H9 (cell line): ENCODE data around the gene NME5. TPM values are rescaled to one million over a fixed set of nuclear protein-coding genes. Genes with fewer than 3 reads are reported as not detected.
A peak's percentile ranks its signal among the peaks of the same experiment; 100 is the strongest.

Experiments
- DNase-seq: peaks from one replicate; pipeline ENCODE4 v3.0.0-alpha.2; 2017
- H2AFZ ChIP-seq: one replicate; pipeline ENCODE4 v1.6.1; 2013; ENCODE audit warnings: mild to moderate bottlenecking, low read length, control low read depth, moderate library complexity
- H2AK5ac ChIP-seq: 2 replicates; pipeline ENCODE4 v1.6.1; 2013; ENCODE audit warnings: low read length, control low read depth, mixed read lengths; ENCODE audit not compliant: insufficient read length
- H2BK120ac ChIP-seq: one replicate; pipeline ENCODE4 v1.6.1; 2013; ENCODE audit warnings: low read depth, mild to moderate bottlenecking, low read length, control low read depth, inconsistent platforms; ENCODE audit not compliant: poor library complexity, severe bottlenecking
- H2BK12ac ChIP-seq: 2 replicates; pipeline ENCODE4 v1.6.1; 2013; ENCODE audit warnings: low read length, control low read depth, mixed read lengths, low read depth; ENCODE audit not compliant: insufficient read length
- H2BK15ac ChIP-seq: 2 replicates; pipeline ENCODE4 v1.6.1; 2013; ENCODE audit warnings: low read depth, low read length, control low read depth
- H2BK20ac ChIP-seq: one replicate; pipeline ENCODE4 v1.6.1; 2013; ENCODE audit warnings: low read depth, mild to moderate bottlenecking, low read length, control low read depth, inconsistent platforms; ENCODE audit not compliant: poor library complexity, severe bottlenecking
- H2BK5ac ChIP-seq: 2 replicates; pipeline ENCODE4 v1.6.1; 2013; ENCODE audit warnings: low read length, control low read depth, mixed read lengths; ENCODE audit not compliant: insufficient read length
- H3K14ac ChIP-seq: 2 replicates; pipeline ENCODE4 v1.6.1; 2013; ENCODE audit warnings: low read length, control low read depth; ENCODE audit not compliant: insufficient read depth
- H3K18ac ChIP-seq: 2 replicates; pipeline ENCODE4 v1.6.1; 2013; ENCODE audit warnings: low read depth, mild to moderate bottlenecking, mixed read lengths, low read length, control low read depth; ENCODE audit not compliant: insufficient read length
- H3K23ac ChIP-seq: 2 replicates; pipeline ENCODE4 v1.6.1; 2013; ENCODE audit warnings: low read length, control low read depth, mixed read lengths, low read depth; ENCODE audit not compliant: insufficient read length
- H3K23me2 ChIP-seq: 2 replicates; pipeline ENCODE4 v1.6.1; 2013; ENCODE audit warnings: low read depth, mild to moderate bottlenecking, mixed read lengths, low read length, control low read depth; ENCODE audit not compliant: insufficient read length, poor library complexity, severe bottlenecking
- H3K27ac ChIP-seq: 2 replicates; pipeline ENCODE4 v1.5.1; 2013; ENCODE audit warnings: low read length, control low read depth, mixed read lengths, low read depth; ENCODE audit not compliant: insufficient read length
- H3K27me3 ChIP-seq: 2 replicates; pipeline ENCODE4 v1.6.1; 2013; ENCODE audit warnings: low read length, control low read depth, inconsistent platforms; ENCODE audit not compliant: insufficient read depth
- H3K4ac ChIP-seq: 2 replicates; pipeline ENCODE4 v1.6.1; 2013; ENCODE audit warnings: low read depth, mild to moderate bottlenecking, control low read depth, inconsistent platforms, low read length, moderate library complexity
- H3K4me1 ChIP-seq: 2 replicates; pipeline ENCODE4 v1.6.1; 2013; ENCODE audit warnings: low read length, control low read depth, inconsistent platforms; ENCODE audit not compliant: insufficient read depth
- H3K4me2 ChIP-seq: 2 replicates; pipeline ENCODE4 v1.6.1; 2013; ENCODE audit warnings: low read length, control low read depth, mixed read lengths; ENCODE audit not compliant: insufficient read length, insufficient read depth
- H3K56ac ChIP-seq: 2 replicates; pipeline ENCODE4 v1.6.1; 2013; ENCODE audit warnings: low read depth, mild to moderate bottlenecking, mixed read lengths, low read length, control low read depth; ENCODE audit not compliant: insufficient read length
- H3K79me1 ChIP-seq: 2 replicates; pipeline ENCODE4 v1.6.1; 2013; ENCODE audit warnings: low read depth, mild to moderate bottlenecking, moderate library complexity, low read length, control low read depth, inconsistent platforms; ENCODE audit not compliant: insufficient read depth, poor library complexity, severe bottlenecking
- H3K79me2 ChIP-seq: 2 replicates; pipeline ENCODE4 v1.6.1; 2013; ENCODE audit warnings: low read length, control low read depth, inconsistent platforms; ENCODE audit not compliant: insufficient read depth
- H3K9ac ChIP-seq: 2 replicates; pipeline ENCODE4 v1.6.1; 2013; ENCODE audit warnings: low read length, control low read depth, mixed read lengths; ENCODE audit not compliant: insufficient read length; ENCODE audit errors: extremely low read depth
- H3K9me3 ChIP-seq: one replicate; pipeline ENCODE4 v1.6.1; 2013; ENCODE audit warnings: low read depth, low read length, inconsistent platforms; ENCODE audit not compliant: control insufficient read depth
- H3T11ph ChIP-seq: one replicate; pipeline ENCODE4 v1.6.1; 2013; ENCODE audit warnings: mild to moderate bottlenecking, low read length, control low read depth, inconsistent platforms
- H4K20me1 ChIP-seq: one replicate; pipeline ENCODE4 v1.6.1; 2013; ENCODE audit not compliant: control insufficient read depth, insufficient read length, insufficient read depth
- H4K5ac ChIP-seq: 2 replicates; pipeline ENCODE4 v1.6.1; 2013; ENCODE audit warnings: low read depth, mild to moderate bottlenecking, mixed read lengths, low read length, control low read depth; ENCODE audit not compliant: insufficient read length
- H4K8ac ChIP-seq: replicated peaks from 2 replicates; pipeline ENCODE4 v1.6.1; 2013; ENCODE audit warnings: low read length, control low read depth, mixed read lengths, low read depth; ENCODE audit not compliant: insufficient read length
- H4K91ac ChIP-seq: 2 replicates; pipeline ENCODE4 v1.6.1; 2013; ENCODE audit warnings: low read depth, mild to moderate bottlenecking, moderate library complexity, mixed read lengths, low read length, control low read depth; ENCODE audit not compliant: insufficient read length
- H3K27ac Mint-ChIP-seq, 3 experiments: 2 replicates in 2 of 3; 3 replicates in 1 of 3; pipeline ENCODE4 v1.8.0; 2020 to 2021; ENCODE audit warnings: mixed read lengths in 3 of 3, mild to moderate bottlenecking in 1 of 3, moderate library complexity in 1 of 3
- H3K27me3 Mint-ChIP-seq: 2 replicates; pipeline ENCODE4 v1.8.0; 2021; ENCODE audit warnings: low read depth, mild to moderate bottlenecking, moderate library complexity, mixed read lengths
- H3K36me3 Mint-ChIP-seq, 3 experiments: 2 replicates in 2 of 3; 3 replicates in 1 of 3; pipeline ENCODE4 v1.8.0; 2020 to 2021; ENCODE audit warnings: low read depth in 3 of 3, mixed read lengths in 3 of 3; ENCODE audit not compliant: insufficient read depth in 1 of 3
- H3K4me1 Mint-ChIP-seq, 2 experiments: 2 replicates each; pipeline ENCODE4 v1.8.0; 2020; ENCODE audit warnings: mixed read lengths in 2 of 2
- H3K4me3 Mint-ChIP-seq, 2 experiments: 2 replicates in 1 of 2; 3 replicates in 1 of 2; pipeline ENCODE4 v1.8.0; 2020 to 2021; ENCODE audit warnings: mild to moderate bottlenecking in 2 of 2, mixed read lengths in 2 of 2, moderate library complexity in 1 of 2
- H3K9me3 Mint-ChIP-seq, 2 experiments: 2 replicates in 1 of 2; 3 replicates in 1 of 2; pipeline ENCODE4 v1.8.0; 2020; ENCODE audit warnings: mild to moderate bottlenecking in 2 of 2, mixed read lengths in 2 of 2, moderate library complexity in 1 of 2
- CTCF ChIP-seq: fragments of 200-600 bp; sonication (generic); conservative IDR thresholded peaks from 3 replicates; pipeline ENCODE4 v1.8.0; 2021; ENCODE audit warnings: antibody characterized with exemption, mild to moderate bottlenecking
- WGBS: extraction: QIAGEN DNeasy Blood & Tissue Kit; methylation state at CpG from one replicate; pipeline ENCODE4 v1.1.7; 2013; ENCODE audit warnings: missing lambda C conversion rate, low lambda C conversion rate, mixed read lengths; ENCODE audit not compliant: insufficient read length; ENCODE audit errors: extremely low coverage; 5-methylcytosine and 5-hydroxymethylcytosine counted together
- total RNA-seq: library from RNA; stranded (reverse); gene quantifications from 2 replicates; pipeline ENCODE4 v1.2.1, GENCODE V29; 2021

NME5 gene
- total RNA-seq, 1 experiment from 2014 or later: 0.96 TPM

- WGBS: no CpG with 5 or more reads among the region's 7 CpGs
- Histone ChIP-seq H3K27me3 (peaks cover 7% of the 10 kb centered on the region; the same call in 1 of the 2 replicates), H2BK120ac (no peak overlapping the region), H2AFZ (no peak overlapping the region), H3K18ac (no peak overlapping the region), H2BK12ac (no peak overlapping the region), H3K23me2 (no peaks in the 10 kb centered on the region), H3K79me1 (no peaks in the 10 kb centered on the region), H3K9me3 (no peaks in the 10 kb centered on the region), H3T11ph (no peak overlapping the region), H4K91ac (no peak overlapping the region), H4K20me1 (no peaks in the 10 kb centered on the region), H3K9ac (no peak overlapping the region), H3K4ac (no peak overlapping the region), H3K56ac (no peak overlapping the region), H4K8ac (no peak overlapping the region), H2AK5ac (no peak overlapping the region), H2BK5ac (no peak overlapping the region), H3K79me2 (no peaks in the 10 kb centered on the region), H3K4me1 (peaks cover 5% of the 10 kb centered on the region; the same call in 1 of the 2 replicates), H2BK20ac (no peak overlapping the region), H3K14ac (no peak overlapping the region), H4K5ac (no peak overlapping the region), H2BK15ac (no peak overlapping the region), H3K23ac (no peak overlapping the region), H3K4me2 (peak overlapping the region; percentile 19), H3K27ac (no peak overlapping the region)
- no peak for TF ChIP-seq CTCF
- Mint-ChIP-seq H3K4me1 (peaks cover 22 to 25% of the 10 kb centered on the region in 2 experiments), H3K27ac (peak overlapping the region in 1 of 3 experiments; percentile 50; a peak in 1 of 7 replicates), H3K36me3 (no peaks in the 10 kb centered on the region), H3K4me3 (peak overlapping the region in 1 of 2 experiments; percentile 8; a peak in 2 of 5 replicates), H3K9me3 (peaks cover 0 to 2% of the 10 kb centered on the region in 2 experiments; a peak in 2 of 5 replicates), H3K27me3 (peaks cover 55% of the 10 kb centered on the region)
- no peak for DNase-seq
Observed at GRCh38 chr5:138102454-138103318, 36.5 kb downstream of the NME5 start.
